Gastroesophageal sphincter (tissue), 4 donors: ENCODE measurements around the gene ACSL6. TPM values are rescaled to one million over a fixed set of nuclear protein-coding genes. Genes with fewer than 3 reads are reported as not detected.

ENCODE experiments used
- ATAC-seq: fragments of 150-250 bp; one replicate; pipeline ENCODE4 v1.9.1; 2016; ENCODE audit warnings: mild to moderate bottlenecking, moderate library complexity
- H3K27ac ChIP-seq, 4 donors: fragments of 200-600 bp; sonication (generic) in 3 of 4; 1 replicate in 3 of 4; 2 replicates in 1 of 4; pipeline ENCODE4 v1.5.1; 2016 to 2019
- H3K27me3 ChIP-seq: fragments of 200-600 bp; sonication (generic); one replicate; pipeline ENCODE4 v1.5.1; 2019
- H3K36me3 ChIP-seq, 2 donors: fragments of 200-600 bp; sonication (generic); one replicate each; pipeline ENCODE4 v1.5.1; 2019; ENCODE audit warnings: control low read depth in 1 of 2
- H3K4me1 ChIP-seq, 3 donors: fragments of 200-600 bp; sonication (generic); 1 replicate in 2 of 3; 2 replicates in 1 of 3; pipeline ENCODE4 v1.5.1; 2016 to 2019; ENCODE audit warnings: control low read depth in 2 of 3
- H3K4me3 ChIP-seq, 2 donors: fragments of 200-600 bp; sonication (generic); one replicate each; pipeline ENCODE4 v1.5.1; 2019; ENCODE audit warnings: mild to moderate bottlenecking in 1 of 2, moderate library complexity in 1 of 2
- H3K9me3 ChIP-seq, 3 donors: fragments of 200-600 bp; sonication (generic); one replicate each; pipeline ENCODE4 v1.5.1; 2017 to 2019; ENCODE audit warnings: control low read depth in 2 of 3
- EP300 ChIP-seq: sonication (generic); formaldehyde crosslinking; IDR thresholded peaks from one replicate; pipeline ENCODE4 v1.6.1; 2017; ENCODE audit warnings: antibody characterized with exemption, mild to moderate bottlenecking
- POLR2A ChIP-seq, 2 donors: fragments of 450-650 bp; IDR thresholded peaks; one replicate each; pipeline ENCODE4 v1.6.1; 2017; ENCODE audit warnings: antibody characterized with exemption in 2 of 2, mild to moderate bottlenecking in 2 of 2, moderate library complexity in 1 of 2
- POLR2AphosphoS5 ChIP-seq: sonication (generic); formaldehyde crosslinking; IDR thresholded peaks from one replicate; pipeline ENCODE4 v1.6.1; 2017; ENCODE audit warnings: antibody characterized with exemption
- WGBS, 2 donors: methylation state at CpG; one replicate each; pipeline ENCODE4 v1.1.5; 2018; ENCODE audit warnings: low coverage in 1 of 2; 5-methylcytosine and 5-hydroxymethylcytosine counted together
- total RNA-seq, 4 donors: library from RNA; depleted of rRNA; stranded (reverse); fragments of >200 nt; gene quantifications; one replicate each; pipeline ENCODE4 v1.1.0, GENCODE V29; 2016
- TF ChIP-seq, protein P1 (sequence below), 4 experiments: fragments of 200-600 bp in 2 of 4; fragments of 450-650 bp in 2 of 4; sonication (generic) in 1 of 4; IDR thresholded peaks; one replicate each; pipeline ENCODE4 v1.5.1; 2017 to 2019; ENCODE audit warnings: antibody characterized with exemption in 4 of 4, mild to moderate bottlenecking in 2 of 4, moderate library complexity in 2 of 4

The ACSL6 gene
- total RNA-seq, 4 donors from 2014 or later: 1.3 to 3.6 (median 2.6) TPM

DNA sequence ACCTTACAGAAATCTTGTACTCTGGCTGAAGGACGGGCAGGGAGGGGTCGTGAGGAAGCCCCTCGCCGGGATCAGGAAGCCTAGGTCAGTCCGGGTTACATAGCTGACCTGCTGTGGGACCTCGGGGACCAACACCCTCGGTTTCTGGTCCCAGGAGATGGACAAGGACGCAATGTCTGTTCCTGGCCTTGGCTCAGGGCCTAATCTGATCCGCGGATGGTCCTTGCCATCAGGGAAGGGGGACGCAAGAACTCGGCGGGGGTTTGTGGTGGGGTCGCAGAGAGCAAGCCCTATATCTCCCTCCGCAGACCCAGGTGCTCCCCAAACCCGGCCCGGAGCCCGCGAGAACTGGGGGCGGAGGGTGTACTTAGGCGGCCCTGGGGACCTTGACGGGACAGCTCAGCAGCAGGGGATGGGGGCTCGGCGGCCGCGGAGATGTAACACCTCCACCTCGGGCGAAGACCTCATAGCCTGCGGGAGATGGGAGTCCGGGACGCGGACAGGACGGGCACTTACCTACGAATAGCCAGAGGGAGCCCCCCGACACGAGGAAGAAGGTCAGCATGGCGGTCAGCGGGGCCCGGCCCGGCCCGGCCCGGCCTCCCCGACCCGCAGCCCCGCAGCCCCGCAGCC, 353 bp downstream of the ACSL6 start:
- peaks cover 0 to 27% (median 8%) of the 10 kb centered on the region in 3 donors for H3K4me1 ChIP-seq
- H3K36me3 ChIP-seq: no peaks in the 10 kb centered on the region
- WGBS, 2 donors: 60 to 86% methylated on average over 1 of the region's 46 CpGs
- H3K4me3 ChIP-seq: peak overlapping the region; percentile 41 to 67
- H3K27me3 ChIP-seq: peaks cover 27% of the 10 kb centered on the region
- ATAC-seq: no peak
- no peaks in the 10 kb centered on the region for H3K9me3 ChIP-seq
- H3K27ac ChIP-seq: peak overlapping the region in 1 of 4 donors; percentile 54
- no peak for TF ChIP-seq POLR2AphosphoS5
- TF ChIP-seq EP300: no peak
- TF ChIP-seq, protein P1, sequence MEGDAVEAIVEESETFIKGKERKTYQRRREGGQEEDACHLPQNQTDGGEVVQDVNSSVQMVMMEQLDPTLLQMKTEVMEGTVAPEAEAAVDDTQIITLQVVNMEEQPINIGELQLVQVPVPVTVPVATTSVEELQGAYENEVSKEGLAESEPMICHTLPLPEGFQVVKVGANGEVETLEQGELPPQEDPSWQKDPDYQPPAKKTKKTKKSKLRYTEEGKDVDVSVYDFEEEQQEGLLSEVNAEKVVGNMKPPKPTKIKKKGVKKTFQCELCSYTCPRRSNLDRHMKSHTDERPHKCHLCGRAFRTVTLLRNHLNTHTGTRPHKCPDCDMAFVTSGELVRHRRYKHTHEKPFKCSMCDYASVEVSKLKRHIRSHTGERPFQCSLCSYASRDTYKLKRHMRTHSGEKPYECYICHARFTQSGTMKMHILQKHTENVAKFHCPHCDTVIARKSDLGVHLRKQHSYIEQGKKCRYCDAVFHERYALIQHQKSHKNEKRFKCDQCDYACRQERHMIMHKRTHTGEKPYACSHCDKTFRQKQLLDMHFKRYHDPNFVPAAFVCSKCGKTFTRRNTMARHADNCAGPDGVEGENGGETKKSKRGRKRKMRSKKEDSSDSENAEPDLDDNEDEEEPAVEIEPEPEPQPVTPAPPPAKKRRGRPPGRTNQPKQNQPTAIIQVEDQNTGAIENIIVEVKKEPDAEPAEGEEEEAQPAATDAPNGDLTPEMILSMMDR (IDR thresholded peaks at IDR 0.05): no peak
- no peak for TF ChIP-seq POLR2A (IDR thresholded peaks at IDR 0.05)

DNA sequence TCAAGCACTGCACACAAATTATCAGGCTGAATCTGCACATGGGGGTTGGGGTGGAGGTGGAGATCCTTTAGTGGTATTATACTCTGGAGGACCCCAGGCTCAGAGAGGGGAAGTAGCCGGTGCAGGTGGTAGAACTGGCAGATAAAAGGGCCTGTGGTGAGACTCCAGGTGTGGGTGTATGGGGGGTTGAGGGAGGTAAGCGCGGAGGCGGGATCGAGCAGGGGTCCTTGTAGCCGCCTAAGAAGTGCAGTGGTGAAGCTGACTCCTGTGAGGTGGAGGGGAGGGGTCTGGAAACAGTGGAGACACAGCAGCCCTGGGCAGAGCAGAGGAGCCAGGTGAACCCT, 841 bp downstream of the ACSL6 start:
- H3K4me3 ChIP-seq: peak overlapping the region in 1 of 2 donors; percentile 67
- TF ChIP-seq, protein P1 (IDR thresholded peaks at IDR 0.05): no peak
- TF ChIP-seq EP300 (no peak), POLR2A (IDR thresholded peaks at IDR 0.05) (no peak), POLR2AphosphoS5 (no peak)
- peak overlapping the region in 1 of 4 donors; percentile 54 for H3K27ac ChIP-seq
- no peaks in the 10 kb centered on the region for H3K9me3 ChIP-seq
- no peaks in the 10 kb centered on the region for H3K36me3 ChIP-seq
- peaks cover 0 to 27% (median 8%) of the 10 kb centered on the region in 3 donors for H3K4me1 ChIP-seq
- H3K27me3 ChIP-seq: peaks cover 22% of the 10 kb centered on the region
- WGBS, 2 donors: 58% methylated on average over 6 of the region's 6 CpGs
- no peak for ATAC-seq

DNA sequence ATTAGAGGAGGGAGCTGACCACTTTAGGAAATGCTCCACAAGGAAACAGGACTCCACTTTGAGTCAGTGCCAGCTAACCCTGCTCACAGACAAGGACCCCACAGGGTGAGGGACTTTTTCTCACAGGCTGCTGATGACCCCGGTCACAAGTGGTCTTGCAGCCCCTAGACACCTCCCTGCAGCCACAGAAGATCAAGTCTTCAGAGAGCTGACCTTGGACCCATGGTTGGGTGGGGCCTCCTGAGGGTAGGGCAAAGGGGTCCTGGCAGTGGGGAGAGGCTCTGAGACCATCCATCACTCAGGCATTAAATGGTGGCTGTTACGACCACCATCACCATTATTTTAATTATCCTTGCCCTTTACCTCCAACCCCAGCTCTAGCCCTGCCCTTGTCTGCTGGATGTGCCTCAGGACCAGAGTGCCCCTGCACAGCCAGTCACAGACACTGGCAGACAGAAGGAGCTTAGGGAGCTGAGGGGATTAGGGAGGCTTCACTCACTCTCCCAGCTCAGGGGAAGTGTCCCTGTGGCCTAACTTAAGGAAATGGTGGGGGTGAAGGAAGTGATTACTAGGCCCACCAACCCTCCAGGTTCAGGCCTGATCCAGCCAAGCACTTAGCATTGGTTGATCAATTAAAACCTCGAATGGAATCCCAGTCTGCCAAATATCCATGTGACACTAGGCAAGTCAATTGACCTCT, 1.6 kb downstream of the ACSL6 start:
- Histone ChIP-seq H3K27ac (no peak overlapping the region), H3K4me3 (no peak overlapping the region), H3K9me3 (no peaks in the 10 kb centered on the region), H3K4me1 (peaks cover 0 to 27% (median 8%) of the 10 kb centered on the region in 3 donors), H3K36me3 (no peaks in the 10 kb centered on the region), H3K27me3 (peaks cover 14% of the 10 kb centered on the region)
- no peak for TF ChIP-seq EP300
- no peak for TF ChIP-seq POLR2AphosphoS5
- TF ChIP-seq POLR2A (IDR thresholded peaks at IDR 0.05): no peak
- TF ChIP-seq, protein P1 (IDR thresholded peaks at IDR 0.05): no peak
- ATAC-seq: no peak
- 72 to 83% methylated on average over 2 of the region's 3 CpGs for WGBS, 2 donors

DNA sequence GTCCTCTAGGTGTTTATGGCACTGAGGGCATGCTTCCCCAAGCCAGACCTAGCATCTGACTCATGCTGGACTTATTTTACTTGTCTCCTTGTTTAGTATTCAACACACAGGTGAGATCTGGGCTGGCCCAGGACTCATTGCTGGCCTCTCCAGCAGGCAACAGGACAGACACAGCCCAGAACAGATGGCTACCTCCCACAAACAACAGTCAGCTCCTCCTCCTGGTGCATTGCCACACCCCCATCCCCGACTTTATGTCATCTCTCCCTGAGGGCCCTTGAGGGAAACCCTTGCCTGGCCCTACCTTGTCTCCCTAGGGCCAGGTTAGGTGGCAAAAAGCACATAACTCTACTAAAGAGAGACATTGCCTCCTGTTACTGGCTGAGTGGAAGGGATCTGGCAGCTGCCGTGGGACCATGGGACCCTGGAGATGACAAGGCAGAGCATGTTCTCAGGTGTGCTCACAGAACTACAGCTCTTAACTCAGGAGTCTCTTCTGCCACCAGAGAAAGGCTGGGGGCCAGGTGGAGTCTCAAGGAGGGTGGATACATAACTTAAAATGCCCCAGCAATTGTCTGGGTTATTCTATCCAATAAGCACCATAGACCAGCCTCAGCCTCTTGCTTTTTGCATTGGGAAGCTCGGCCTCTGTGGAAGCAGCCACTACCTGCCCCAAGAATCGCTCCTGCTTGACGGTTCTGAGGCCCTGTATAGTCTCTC, 2.3 kb downstream of the ACSL6 start:
- Histone ChIP-seq H3K9me3 (no peaks in the 10 kb centered on the region), H3K27ac (no peak overlapping the region), H3K4me1 (peaks cover 0 to 27% (median 8%) of the 10 kb centered on the region in 3 donors), H3K36me3 (no peaks in the 10 kb centered on the region), H3K27me3 (peaks cover 14% of the 10 kb centered on the region), H3K4me3 (no peak overlapping the region)
- 60% methylated on average over 1 of the region's 5 CpGs; no CpG with 5 or more reads in 1 of the 2 donors for WGBS, 2 donors
- TF ChIP-seq EP300 (no peak), POLR2AphosphoS5 (no peak), POLR2A (IDR thresholded peaks at IDR 0.05) (no peak)
- TF ChIP-seq, protein P1 (IDR thresholded peaks at IDR 0.05): no peak
- ATAC-seq: no peak
